A549 treated with dexamethasone at 1 μM for 4 hours (cell line): Measurements from ENCODE around the gene MAP6D1. TPM values are rescaled to one million over a fixed set of nuclear protein-coding genes. Genes with fewer than 3 reads are reported as not detected.

ENCODE experiments used
- total RNA-seq: library from RNA; stranded (reverse); fragments of 200-300 nt; extraction: Qiagen RNA extraction; gene quantifications from 5 replicates; pipeline ENCODE4 v1.2.3, GENCODE V29; 2022

Gene MAP6D1
- total RNA-seq, result 5.1 to 6.9 TPM (median 6.6 TPM) in 5 replicates

DNA sequence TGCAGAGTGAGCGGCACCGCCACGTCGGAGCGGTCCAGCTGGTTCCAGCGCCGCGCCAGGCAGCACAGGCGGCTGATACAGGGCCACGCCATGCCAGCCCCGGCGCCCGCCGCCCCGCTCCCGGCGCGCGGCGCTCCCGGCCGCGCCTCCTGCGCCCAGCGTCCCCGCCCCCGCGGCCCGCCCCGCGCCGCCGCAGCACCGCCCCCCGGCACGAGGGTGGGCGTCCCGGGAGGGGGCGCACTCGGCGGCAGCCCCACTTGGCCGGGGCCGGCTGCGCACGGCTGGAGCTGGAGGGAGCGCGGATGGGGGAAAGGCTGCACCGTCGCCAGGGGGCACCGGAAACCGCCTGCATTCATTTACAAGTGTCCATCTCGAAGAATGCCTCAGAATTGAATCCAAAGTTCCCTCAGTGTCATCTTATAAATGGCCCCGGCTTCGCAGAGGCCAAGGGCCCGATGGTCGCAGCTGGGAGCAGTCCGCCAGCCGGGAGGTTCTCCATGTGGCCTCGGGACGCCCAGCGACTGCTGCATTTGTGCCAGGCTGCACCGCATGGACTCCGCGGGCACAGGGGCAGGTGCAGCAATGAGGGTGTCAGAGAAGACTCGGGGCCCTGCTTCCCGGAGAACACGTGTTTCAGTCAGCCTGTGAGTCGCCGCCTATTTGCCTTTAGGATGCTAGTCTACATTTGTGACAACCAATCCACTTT is at the start of gene MAP6D1:
Gene MAP6D1 (minus strand): TSS at position 122 of the 706 bp plus-strand sequence. CDS start 30 bp downstream, at position 92.

Other genes starting within 250 kb of the MAP6D1 start
- 5.8 to 10.8 TPM (median 7.5 TPM) in 5 replicates for gene KLHL24, start 190.0 kb downstream of the MAP6D1 start, total RNA-seq
- 10.1 to 15.1 TPM (median 13.3 TPM) in 5 replicates for gene YEATS2, start 127.8 kb downstream of the MAP6D1 start, total RNA-seq
- gene PARL, start 59.3 kb upstream of the MAP6D1 start, total RNA-seq, result 63.1 to 70.8 TPM (median 67.5 TPM) in 5 replicates
- 11.5 to 17.2 TPM (median 16.5 TPM) in 5 replicates for gene ABCC5, start 192.3 kb upstream of the MAP6D1 start, total RNA-seq
- gene HTR3D, start 206.2 kb upstream of the MAP6D1 start, total RNA-seq, result not detected in 5 replicates
- gene HTR3C, start 227.5 kb upstream of the MAP6D1 start, total RNA-seq, result not detected in 5 replicates